Measurements from ENCODE around the gene NAT9. TPM values are rescaled to one million over a fixed set of nuclear protein-coding genes. Genes with fewer than 3 reads are reported as not detected.
A peak's percentile ranks its signal among the peaks of the same experiment; 100 is the strongest.

The NAT9 gene
- total and polyA plus RNA-seq, 5 donors from 2014 or later: 16.2 to 35.4 (median 18.7) TPM

DNA sequence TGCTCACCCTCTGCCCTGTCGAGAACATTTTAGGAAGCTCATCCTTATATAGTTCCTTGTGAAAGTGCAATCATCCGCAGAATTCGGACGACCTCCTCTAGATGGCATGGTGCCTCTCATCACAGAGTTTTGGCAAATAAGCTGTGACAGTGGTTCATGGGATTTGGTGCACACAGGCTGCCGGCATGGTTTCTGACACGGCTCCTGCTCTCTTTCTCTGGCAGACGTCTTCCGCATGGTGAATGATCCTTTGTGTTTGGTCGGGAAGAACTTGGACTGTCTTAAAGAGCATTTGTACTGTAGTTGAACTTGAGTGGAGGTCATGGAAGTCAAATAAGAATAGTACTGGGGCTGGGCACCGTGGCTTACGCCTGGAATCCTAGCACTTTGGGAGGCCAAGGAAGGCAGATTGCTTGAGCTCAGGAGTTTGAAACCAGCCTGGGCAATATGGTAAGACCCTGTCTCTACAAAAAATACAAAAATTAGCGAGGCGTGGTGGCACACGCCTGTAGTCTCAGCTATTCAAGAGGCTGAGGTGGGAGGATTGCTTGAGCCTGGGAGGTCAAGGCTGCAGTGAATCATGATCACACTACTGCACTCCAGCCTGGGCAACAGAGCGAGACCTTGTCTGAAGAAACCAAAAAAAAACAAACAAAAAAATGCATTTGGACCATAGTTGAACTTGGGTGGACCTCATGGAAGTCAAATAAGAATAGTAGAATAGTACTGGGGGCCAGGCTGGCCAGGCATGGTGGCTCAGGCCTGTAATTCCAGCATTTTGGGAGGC is 34.7 kb upstream of the NAT9 start:
- peaks cover 15% of the 10 kb centered on the region for H3K36me3 ChIP-seq (ENCODE audit: control insufficient read depth, insufficient read depth, low read length)

GRCh38 chr17:74808714-74809430 is 32.7 kb upstream of the NAT9 start:
- Histone ChIP-seq H3K27me3 (ENCODE audit: control insufficient read depth, insufficient read depth, low read length) (no peaks in the 10 kb centered on the region), H3K36me3 (ENCODE audit: control insufficient read depth, insufficient read depth, low read length) (peaks cover 14% of the 10 kb centered on the region)
- H3K36me3 Mint-ChIP-seq: peaks cover 19% of the 10 kb centered on the region

More for the DNA sequence above, 34.7 kb upstream of the NAT9 start:
- H3K27ac Mint-ChIP-seq: no peak overlapping the region
- H3K4me1 ChIP-seq (ENCODE audit: control insufficient read depth, insufficient read depth, low read length, poor library complexity, severe bottlenecking): no peaks in the 10 kb centered on the region
- ATAC-seq (ENCODE audit: low read depth in 2 of 2) (no peak), DNase-seq (no peak)
- no peaks in the 10 kb centered on the region for H3K27me3 ChIP-seq (ENCODE audit: control insufficient read depth, insufficient read depth, low read length)
- no peaks in the 10 kb centered on the region for H3K9me3 Mint-ChIP-seq
- no peak overlapping the region for H3K4me3 Mint-ChIP-seq
- H3K36me3 Mint-ChIP-seq: peaks cover 21% of the 10 kb centered on the region
- H3K4me3 ChIP-seq (ENCODE audit: low read depth, low read length): no peak overlapping the region
- no peaks in the 10 kb centered on the region for H3K27me3 Mint-ChIP-seq
- no peak overlapping the region for H3K27ac ChIP-seq (ENCODE audit: insufficient read depth, low read length, poor library complexity, severe bottlenecking)
- no peaks in the 10 kb centered on the region for H3K9me3 ChIP-seq (ENCODE audit: control insufficient read depth in 2 of 2, low read length in 2 of 2)
- peaks cover 0 to 4% (median under 1%) of the 10 kb centered on the region in 4 donors for H3K4me1 Mint-ChIP-seq

GRCh38 chr17:74807925-74808324 is 31.8 kb upstream of the NAT9 start:
- H3K4me1 ChIP-seq (ENCODE audit: control insufficient read depth, insufficient read depth, low read length, poor library complexity, severe bottlenecking): no peaks in the 10 kb centered on the region
- no peak overlapping the region for H3K27ac ChIP-seq (ENCODE audit: insufficient read depth, low read length, poor library complexity, severe bottlenecking)
- H3K27me3 ChIP-seq (ENCODE audit: control insufficient read depth, insufficient read depth, low read length): no peaks in the 10 kb centered on the region
- DNase-seq (no peak), ATAC-seq (ENCODE audit: low read depth in 2 of 2) (no peak)
- Mint-ChIP-seq H3K27me3 (no peaks in the 10 kb centered on the region), H3K27ac (no peak overlapping the region), H3K4me1 (peaks cover 0 to 4% (median under 1%) of the 10 kb centered on the region in 4 donors), H3K4me3 (no peak overlapping the region), H3K9me3 (no peaks in the 10 kb centered on the region), H3K36me3 (peaks cover 20% of the 10 kb centered on the region)
- no peaks in the 10 kb centered on the region for H3K9me3 ChIP-seq (ENCODE audit: control insufficient read depth in 2 of 2, low read length in 2 of 2)
- H3K4me3 ChIP-seq (ENCODE audit: low read depth, low read length): no peak overlapping the region
- peaks cover 12% of the 10 kb centered on the region for H3K36me3 ChIP-seq (ENCODE audit: control insufficient read depth, insufficient read depth, low read length)

More at GRCh38 chr17:74808714-74809430, 32.7 kb upstream of the NAT9 start:
- ATAC-seq (ENCODE audit: low read depth in 2 of 2): no peak
- H3K9me3 ChIP-seq (ENCODE audit: control insufficient read depth in 2 of 2, low read length in 2 of 2): no peaks in the 10 kb centered on the region
- Mint-ChIP-seq H3K4me3 (no peak overlapping the region), H3K9me3 (no peaks in the 10 kb centered on the region), H3K4me1 (peaks cover 0 to 4% (median under 1%) of the 10 kb centered on the region in 4 donors), H3K27ac (peak overlapping the region in 1 of 3 donors; percentile 20), H3K27me3 (no peaks in the 10 kb centered on the region)
- no peak for DNase-seq
- no peak overlapping the region for H3K4me3 ChIP-seq (ENCODE audit: low read depth, low read length)
- no peaks in the 10 kb centered on the region for H3K4me1 ChIP-seq (ENCODE audit: control insufficient read depth, insufficient read depth, low read length, poor library complexity, severe bottlenecking)
- no peak overlapping the region for H3K27ac ChIP-seq (ENCODE audit: insufficient read depth, low read length, poor library complexity, severe bottlenecking)

GRCh38 chr17:74807441-74807840 is 31.3 kb upstream of the NAT9 start:
- Mint-ChIP-seq H3K27ac (no peak overlapping the region), H3K4me1 (peaks cover 0 to 4% (median under 1%) of the 10 kb centered on the region in 4 donors), H3K36me3 (peaks cover 20% of the 10 kb centered on the region), H3K4me3 (no peak overlapping the region), H3K9me3 (no peaks in the 10 kb centered on the region), H3K27me3 (no peaks in the 10 kb centered on the region)
- Histone ChIP-seq H3K4me1 (ENCODE audit: control insufficient read depth, insufficient read depth, low read length, poor library complexity, severe bottlenecking) (no peaks in the 10 kb centered on the region), H3K36me3 (ENCODE audit: control insufficient read depth, insufficient read depth, low read length) (peaks cover 12% of the 10 kb centered on the region), H3K9me3 (ENCODE audit: control insufficient read depth in 2 of 2, low read length in 2 of 2) (no peaks in the 10 kb centered on the region), H3K27me3 (ENCODE audit: control insufficient read depth, insufficient read depth, low read length) (no peaks in the 10 kb centered on the region), H3K27ac (ENCODE audit: insufficient read depth, low read length, poor library complexity, severe bottlenecking) (no peak overlapping the region), H3K4me3 (ENCODE audit: low read depth, low read length) (no peak overlapping the region)
- DNase-seq: no peak
- no peak for ATAC-seq (ENCODE audit: low read depth in 2 of 2)

- Mint-ChIP-seq H3K4me1 (peaks cover 0 to 4% (median under 1%) of the 10 kb centered on the region in 4 donors), H3K36me3 (peaks cover 24% of the 10 kb centered on the region), H3K27ac (no peak overlapping the region), H3K4me3 (no peak overlapping the region), H3K9me3 (no peaks in the 10 kb centered on the region), H3K27me3 (no peaks in the 10 kb centered on the region)
- Histone ChIP-seq H3K36me3 (ENCODE audit: control insufficient read depth, insufficient read depth, low read length) (peaks cover 14% of the 10 kb centered on the region), H3K4me1 (ENCODE audit: control insufficient read depth, insufficient read depth, low read length, poor library complexity, severe bottlenecking) (no peaks in the 10 kb centered on the region), H3K4me3 (ENCODE audit: low read depth, low read length) (no peak overlapping the region), H3K9me3 (ENCODE audit: control insufficient read depth in 2 of 2, low read length in 2 of 2) (no peaks in the 10 kb centered on the region), H3K27ac (ENCODE audit: insufficient read depth, low read length, poor library complexity, severe bottlenecking) (no peak overlapping the region), H3K27me3 (ENCODE audit: control insufficient read depth, insufficient read depth, low read length) (no peaks in the 10 kb centered on the region)
- DNase-seq: no peak
- no peak for ATAC-seq (ENCODE audit: low read depth in 2 of 2)
Measured at GRCh38 chr17:74806334-74806733, 30.2 kb upstream of the NAT9 start.

DNA sequence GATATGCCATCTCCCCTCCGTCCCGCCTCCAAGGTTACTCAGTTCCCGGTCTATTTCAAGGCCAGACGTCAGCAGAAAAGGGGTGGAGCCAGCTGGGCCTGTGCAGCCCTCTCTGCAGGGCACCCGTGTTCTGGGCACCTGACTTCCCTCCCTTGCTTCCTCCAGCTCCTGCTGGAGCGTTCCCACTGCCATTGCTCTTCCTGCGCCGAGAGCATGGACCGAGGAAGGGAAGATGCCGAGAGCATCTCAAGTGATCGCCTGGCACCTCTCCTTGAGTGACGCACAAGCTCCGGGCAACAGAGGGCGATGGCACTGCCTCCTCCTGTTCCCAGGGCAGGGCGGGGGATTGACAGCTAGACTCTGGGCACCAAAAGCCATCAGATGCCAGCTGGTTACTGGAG is 29.4 kb upstream of the NAT9 start:
- Mint-ChIP-seq H3K4me3 (no peak overlapping the region), H3K27me3 (no peaks in the 10 kb centered on the region), H3K36me3 (peaks cover 21% of the 10 kb centered on the region), H3K4me1 (peaks cover 0 to 4% (median under 1%) of the 10 kb centered on the region in 4 donors), H3K27ac (no peak overlapping the region), H3K9me3 (no peaks in the 10 kb centered on the region)
- no peak for ATAC-seq (ENCODE audit: low read depth in 2 of 2)
- DNase-seq: no peak
- H3K27me3 ChIP-seq (ENCODE audit: control insufficient read depth, insufficient read depth, low read length): no peaks in the 10 kb centered on the region
- H3K9me3 ChIP-seq (ENCODE audit: control insufficient read depth in 2 of 2, low read length in 2 of 2): no peaks in the 10 kb centered on the region
- H3K27ac ChIP-seq (ENCODE audit: insufficient read depth, low read length, poor library complexity, severe bottlenecking): no peak overlapping the region
- peaks cover 19% of the 10 kb centered on the region for H3K36me3 ChIP-seq (ENCODE audit: control insufficient read depth, insufficient read depth, low read length)
- no peaks in the 10 kb centered on the region for H3K4me1 ChIP-seq (ENCODE audit: control insufficient read depth, insufficient read depth, low read length, poor library complexity, severe bottlenecking)
- H3K4me3 ChIP-seq (ENCODE audit: low read depth, low read length): no peak overlapping the region

GRCh38 chr17:74804683-74805082 is 28.5 kb upstream of the NAT9 start:
- Histone ChIP-seq H3K9me3 (ENCODE audit: control insufficient read depth in 2 of 2, low read length in 2 of 2) (no peaks in the 10 kb centered on the region), H3K4me1 (ENCODE audit: control insufficient read depth, insufficient read depth, low read length, poor library complexity, severe bottlenecking) (no peaks in the 10 kb centered on the region), H3K27ac (ENCODE audit: insufficient read depth, low read length, poor library complexity, severe bottlenecking) (no peak overlapping the region), H3K27me3 (ENCODE audit: control insufficient read depth, insufficient read depth, low read length) (no peaks in the 10 kb centered on the region), H3K36me3 (ENCODE audit: control insufficient read depth, insufficient read depth, low read length) (peaks cover 21% of the 10 kb centered on the region), H3K4me3 (ENCODE audit: low read depth, low read length) (no peak overlapping the region)
- Mint-ChIP-seq H3K9me3 (no peaks in the 10 kb centered on the region), H3K27ac (no peak overlapping the region), H3K4me3 (no peak overlapping the region), H3K27me3 (no peaks in the 10 kb centered on the region), H3K4me1 (peaks cover 0 to 2% (median 0%) of the 10 kb centered on the region in 4 donors), H3K36me3 (peaks cover 21% of the 10 kb centered on the region)
- ATAC-seq (ENCODE audit: low read depth in 2 of 2) (no peak), DNase-seq (no peak)
